ENCODE measurements around the gene COQ10B.
A peak's percentile ranks its signal among the peaks of the same experiment; 100 is the strongest.
"Not testable (repeated sequence)": the region's sequence is repeated elsewhere in the genome, so short reads cannot be mapped to it uniquely, and the experiment has no call there.

Gene COQ10B

GRCh38 chr2:197452754-197453122, 614 bp upstream of the COQ10B start:
- no peak for DNase-seq (ENCODE audit: low read depth)
- peak overlapping the region; percentile 98 for H3K9ac ChIP-seq (ENCODE audit: low read length)
- H3K9me3 ChIP-seq (ENCODE audit: control insufficient read depth, low read length): no peaks in the 10 kb centered on the region
- H3K27me3 ChIP-seq (replicated peaks; ENCODE audit: control insufficient read depth, insufficient read depth, low read length): no peaks in the 10 kb centered on the region
- peaks cover 25% of the 10 kb centered on the region for H3K4me1 ChIP-seq (ENCODE audit: control insufficient read depth, insufficient read depth, low read length)
- H3K4me3 ChIP-seq (ENCODE audit: low read length): peak overlapping the region; percentile 96
- H3K36me3 ChIP-seq (ENCODE audit: control insufficient read depth, insufficient read depth, low read length, severe bottlenecking): no peaks in the 10 kb centered on the region

GRCh38 chr2:197453914-197454398, 604 bp downstream of the COQ10B start:
- Histone ChIP-seq H3K36me3 (ENCODE audit: control insufficient read depth, insufficient read depth, low read length, severe bottlenecking) (peaks cover under 1% of the 10 kb centered on the region), H3K9me3 (ENCODE audit: control insufficient read depth, low read length) (no peaks in the 10 kb centered on the region), H3K27me3 (replicated peaks; ENCODE audit: control insufficient read depth, insufficient read depth, low read length) (no peaks in the 10 kb centered on the region), H3K4me1 (ENCODE audit: control insufficient read depth, insufficient read depth, low read length) (peaks cover 34% of the 10 kb centered on the region), H3K9ac (ENCODE audit: low read length) (peak overlapping the region; percentile 98), H3K4me3 (ENCODE audit: low read length) (peak overlapping the region; percentile 96)
- no peak for DNase-seq (ENCODE audit: low read depth)

DNA sequence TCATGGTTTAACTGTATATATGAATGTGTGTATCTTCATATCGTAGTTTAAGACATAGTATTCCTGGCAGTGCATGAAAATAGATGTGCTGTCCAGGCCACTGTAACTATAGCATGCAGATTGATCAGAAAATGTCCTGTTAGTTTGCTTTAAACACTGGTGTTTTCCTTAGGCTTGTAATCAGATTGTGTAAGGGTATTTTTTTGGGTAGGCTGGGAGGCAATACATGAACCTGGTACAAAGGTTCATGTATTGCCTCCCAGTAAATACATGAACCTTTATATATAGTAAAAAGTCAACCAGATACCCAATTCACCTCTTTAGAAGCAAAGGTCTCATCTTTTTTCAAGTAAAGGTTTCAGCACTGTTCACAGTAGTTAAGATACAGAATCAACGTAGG, 1.6 kb downstream of the COQ10B start:
- no peak for DNase-seq (ENCODE audit: low read depth)
- Histone ChIP-seq H3K4me3 (ENCODE audit: low read length) (peak overlapping the region; percentile 96), H3K9ac (ENCODE audit: low read length) (peak overlapping the region; percentile 98), H3K9me3 (ENCODE audit: control insufficient read depth, low read length) (no peaks in the 10 kb centered on the region), H3K36me3 (ENCODE audit: control insufficient read depth, insufficient read depth, low read length, severe bottlenecking) (peaks cover 9% of the 10 kb centered on the region), H3K27me3 (replicated peaks; ENCODE audit: control insufficient read depth, insufficient read depth, low read length) (no peaks in the 10 kb centered on the region), H3K4me1 (ENCODE audit: control insufficient read depth, insufficient read depth, low read length) (peaks cover 43% of the 10 kb centered on the region)

DNA sequence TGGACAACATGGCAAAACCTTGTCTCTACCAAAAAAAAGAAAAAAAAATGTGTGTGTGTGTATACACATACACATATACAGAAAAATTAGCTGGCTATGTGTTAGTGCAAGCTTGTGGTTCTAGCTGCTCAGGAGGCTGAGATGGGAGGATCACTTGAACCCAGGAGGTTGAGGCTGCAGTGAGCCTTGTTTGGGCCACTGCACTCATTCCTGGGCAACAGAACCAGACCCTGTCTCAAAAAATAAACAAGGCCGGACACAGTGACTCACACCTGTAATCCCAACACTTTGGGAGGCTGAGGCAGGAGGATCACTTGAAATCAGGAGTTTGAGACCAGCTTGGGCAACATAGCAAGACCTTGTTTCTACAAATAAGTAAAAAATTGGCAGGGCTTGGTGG, 2.1 kb downstream of the COQ10B start:
- peak overlapping the region; percentile 96 for H3K4me3 ChIP-seq (ENCODE audit: low read length)
- H3K9ac ChIP-seq (ENCODE audit: low read length): no peak overlapping the region
- no peaks in the 10 kb centered on the region for H3K27me3 ChIP-seq (replicated peaks; ENCODE audit: control insufficient read depth, insufficient read depth, low read length)
- peaks cover 47% of the 10 kb centered on the region for H3K4me1 ChIP-seq (ENCODE audit: control insufficient read depth, insufficient read depth, low read length)
- H3K36me3 ChIP-seq (ENCODE audit: control insufficient read depth, insufficient read depth, low read length, severe bottlenecking): peaks cover 14% of the 10 kb centered on the region
- no peaks in the 10 kb centered on the region for H3K9me3 ChIP-seq (ENCODE audit: control insufficient read depth, low read length)
- no peak for DNase-seq (ENCODE audit: low read depth)

DNA sequence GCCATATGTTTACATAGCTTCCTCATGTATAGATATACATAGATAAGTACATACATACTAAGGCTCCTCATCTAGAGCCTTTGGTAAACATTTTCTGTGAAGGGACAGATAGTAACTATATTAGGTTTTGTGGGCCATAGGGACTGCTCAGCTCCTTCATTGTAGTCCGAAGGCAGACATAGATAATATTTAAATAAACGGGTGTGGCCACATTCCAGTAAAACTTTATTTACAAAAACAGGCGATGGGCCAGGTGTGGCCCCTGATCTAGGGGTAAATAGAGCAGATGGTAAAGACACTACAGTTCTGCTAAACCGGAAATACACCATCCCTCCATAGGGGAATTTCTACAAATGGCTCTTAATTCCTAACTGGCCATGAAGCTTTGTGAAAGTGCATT, 7.3 kb downstream of the COQ10B start:
- DNase-seq (ENCODE audit: low read depth): no peak
- Histone ChIP-seq H3K4me3 (ENCODE audit: low read length) (peak overlapping the region; percentile 31), H3K36me3 (ENCODE audit: control insufficient read depth, insufficient read depth, low read length, severe bottlenecking) (peaks cover 53% of the 10 kb centered on the region)

GRCh38 chr2:197461057-197461456, 7.7 kb downstream of the COQ10B start:
- H3K4me1 ChIP-seq (ENCODE audit: control insufficient read depth, insufficient read depth, low read length): peaks cover 42% of the 10 kb centered on the region
- H3K36me3 ChIP-seq (ENCODE audit: control insufficient read depth, insufficient read depth, low read length, severe bottlenecking): peaks cover 57% of the 10 kb centered on the region
- peak overlapping the region; percentile 31 for H3K4me3 ChIP-seq (ENCODE audit: low read length)
- no peak overlapping the region for H3K9ac ChIP-seq (ENCODE audit: low read length)
- no peaks in the 10 kb centered on the region for H3K27me3 ChIP-seq (replicated peaks; ENCODE audit: control insufficient read depth, insufficient read depth, low read length)
- DNase-seq (ENCODE audit: low read depth): no peak
- no peaks in the 10 kb centered on the region for H3K9me3 ChIP-seq (ENCODE audit: control insufficient read depth, low read length)

More for the DNA sequence above, 7.3 kb downstream of the COQ10B start:
- H3K4me1 ChIP-seq (ENCODE audit: control insufficient read depth, insufficient read depth, low read length): peaks cover 42% of the 10 kb centered on the region
- no peaks in the 10 kb centered on the region for H3K27me3 ChIP-seq (replicated peaks; ENCODE audit: control insufficient read depth, insufficient read depth, low read length)
- H3K9ac ChIP-seq (ENCODE audit: low read length): no peak overlapping the region
- H3K9me3 ChIP-seq (ENCODE audit: control insufficient read depth, low read length): no peaks in the 10 kb centered on the region

- Histone ChIP-seq H3K9me3 (ENCODE audit: control insufficient read depth, low read length) (no peaks in the 10 kb centered on the region), H3K9ac (ENCODE audit: low read length) (peak overlapping the region; percentile 34), H3K36me3 (ENCODE audit: control insufficient read depth, insufficient read depth, low read length, severe bottlenecking) (peaks cover 84% of the 10 kb centered on the region), H3K4me3 (ENCODE audit: low read length) (no peak overlapping the region), H3K4me1 (ENCODE audit: control insufficient read depth, insufficient read depth, low read length) (peaks cover 22% of the 10 kb centered on the region), H3K27me3 (replicated peaks; ENCODE audit: control insufficient read depth, insufficient read depth, low read length) (no peaks in the 10 kb centered on the region)
- DNase-seq (ENCODE audit: low read depth): no peak
Measured at GRCh38 chr2:197464175-197464574, 10.8 kb downstream of the COQ10B start.

DNA sequence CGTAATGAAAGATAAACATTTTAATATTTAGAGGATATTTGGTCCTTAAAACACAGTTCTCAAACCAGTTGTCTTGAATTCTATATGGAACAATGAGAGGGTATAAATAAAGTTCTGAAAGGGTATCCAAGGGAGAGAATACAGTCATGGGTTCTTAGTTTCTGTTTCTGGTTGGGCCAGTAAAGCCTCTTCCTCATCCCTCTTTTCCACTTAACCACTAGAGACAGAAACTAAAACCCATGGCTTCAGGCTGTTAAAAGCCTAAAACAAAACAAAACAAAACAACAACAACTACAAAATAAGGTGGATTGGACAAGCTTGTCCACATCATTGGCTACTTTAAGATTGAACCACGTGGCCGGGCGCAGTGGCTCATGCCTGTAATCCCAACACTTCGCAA, 18.8 kb downstream of the COQ10B start:
- peaks cover 93% of the 10 kb centered on the region for H3K36me3 ChIP-seq (ENCODE audit: control insufficient read depth, insufficient read depth, low read length, severe bottlenecking)
- no peaks in the 10 kb centered on the region for H3K27me3 ChIP-seq (replicated peaks; ENCODE audit: control insufficient read depth, insufficient read depth, low read length)
- no peaks in the 10 kb centered on the region for H3K4me1 ChIP-seq (ENCODE audit: control insufficient read depth, insufficient read depth, low read length)

GRCh38 chr2:197477797-197478196, 24.4 kb downstream of the COQ10B start:
- Histone ChIP-seq H3K9ac (ENCODE audit: low read length) (no peak overlapping the region), H3K27me3 (replicated peaks; ENCODE audit: control insufficient read depth, insufficient read depth, low read length) (no peaks in the 10 kb centered on the region), H3K36me3 (ENCODE audit: control insufficient read depth, insufficient read depth, low read length, severe bottlenecking) (peaks cover 64% of the 10 kb centered on the region), H3K4me3 (ENCODE audit: low read length) (no peak overlapping the region), H3K4me1 (ENCODE audit: control insufficient read depth, insufficient read depth, low read length) (no peaks in the 10 kb centered on the region), H3K9me3 (ENCODE audit: control insufficient read depth, low read length) (no peaks in the 10 kb centered on the region)
- no peak for DNase-seq (ENCODE audit: low read depth)

More for the DNA sequence above, 18.8 kb downstream of the COQ10B start:
- Histone ChIP-seq H3K9ac (ENCODE audit: low read length) (no peak overlapping the region), H3K4me3 (ENCODE audit: low read length) (no peak overlapping the region), H3K9me3 (ENCODE audit: control insufficient read depth, low read length) (no peaks in the 10 kb centered on the region)
- no peak for DNase-seq (ENCODE audit: low read depth)

- Histone ChIP-seq H3K36me3 (ENCODE audit: control insufficient read depth, insufficient read depth, low read length, severe bottlenecking) (peaks cover 41% of the 10 kb centered on the region), H3K4me1 (ENCODE audit: control insufficient read depth, insufficient read depth, low read length) (no peaks in the 10 kb centered on the region), H3K27me3 (replicated peaks; ENCODE audit: control insufficient read depth, insufficient read depth, low read length) (no peaks in the 10 kb centered on the region), H3K9me3 (ENCODE audit: control insufficient read depth, low read length) (peaks cover 7% of the 10 kb centered on the region), H3K9ac (ENCODE audit: low read length) (no peak overlapping the region), H3K4me3 (ENCODE audit: low read length) (no peak overlapping the region)
- no peak for DNase-seq (ENCODE audit: low read depth)
Measured at GRCh38 chr2:197480165-197481036, 27.0 kb downstream of the COQ10B start.

GRCh38 chr2:197484248-197484647, 30.9 kb downstream of the COQ10B start:
- H3K4me3 ChIP-seq (ENCODE audit: low read length); DNase-seq (ENCODE audit: low read depth); H3K9me3 ChIP-seq (ENCODE audit: control insufficient read depth, low read length); H3K27me3 ChIP-seq (replicated peaks; ENCODE audit: control insufficient read depth, insufficient read depth, low read length); H3K4me1 ChIP-seq (ENCODE audit: control insufficient read depth, insufficient read depth, low read length); H3K9ac ChIP-seq (ENCODE audit: low read length): not testable (repeated sequence)
- peaks cover 47% of the 10 kb centered on the region for H3K36me3 ChIP-seq (ENCODE audit: control insufficient read depth, insufficient read depth, low read length, severe bottlenecking)
